Renal cortical epithelial cell (primary cell): Measurements from ENCODE around the gene FAM118A. TPM values are rescaled to one million over a fixed set of nuclear protein-coding genes. Genes with fewer than 3 reads are reported as not detected.

ENCODE experiments used
- DNase-seq: peaks from one replicate; pipeline ENCODE4 v3.0.0-alpha.2; 2011; ENCODE audit warnings: low read depth
- total RNA-seq: library from RNA; depleted of rRNA; stranded (reverse); fragments of >200 nt; gene quantifications from 2 replicates; pipeline ENCODE4 v1.2.3, GENCODE V29; 2014

FAM118A gene
- total RNA-seq, 1 donor from 2014 or later = 12.7 TPM

DNA sequence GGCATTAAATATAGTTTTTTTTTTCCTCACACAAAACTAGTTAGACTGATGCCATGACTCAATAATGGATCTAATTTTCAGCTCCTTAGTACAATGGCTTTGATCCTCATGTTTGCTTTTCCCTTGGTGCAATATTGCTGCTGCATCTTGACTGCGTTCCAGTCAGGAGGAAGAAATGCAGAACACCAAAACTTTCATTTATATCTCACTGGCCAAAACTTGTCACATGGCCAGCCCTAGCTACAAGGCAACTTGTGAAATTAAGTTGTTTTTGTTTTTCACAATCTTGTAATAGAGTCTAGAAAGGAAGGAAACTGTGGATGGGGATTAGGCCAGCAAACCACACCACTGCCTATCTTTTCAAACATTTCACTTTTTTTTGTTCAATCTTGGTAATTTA, 67.0 kb downstream of the FAM118A start:
- no peak for DNase-seq

DNA sequence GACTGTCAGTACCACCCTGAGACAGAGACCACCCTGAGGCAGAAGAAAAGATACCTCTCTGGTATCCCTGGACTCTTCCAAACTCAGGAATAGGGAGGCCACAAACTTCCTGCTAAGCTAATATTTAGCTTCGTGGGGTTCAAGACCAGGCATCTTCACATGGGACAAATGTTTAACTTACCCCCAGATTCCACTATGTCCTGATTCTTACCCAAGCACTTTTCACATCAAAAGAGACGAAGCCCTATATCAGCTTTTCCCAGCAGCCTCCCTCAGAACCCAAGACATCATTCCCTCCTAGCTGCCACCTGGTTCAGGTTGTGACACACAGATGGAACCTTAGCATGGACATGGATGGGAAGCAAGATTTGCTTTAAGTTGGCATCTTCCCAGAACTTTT, 71.6 kb downstream of the FAM118A start:
- no peak for DNase-seq

DNA sequence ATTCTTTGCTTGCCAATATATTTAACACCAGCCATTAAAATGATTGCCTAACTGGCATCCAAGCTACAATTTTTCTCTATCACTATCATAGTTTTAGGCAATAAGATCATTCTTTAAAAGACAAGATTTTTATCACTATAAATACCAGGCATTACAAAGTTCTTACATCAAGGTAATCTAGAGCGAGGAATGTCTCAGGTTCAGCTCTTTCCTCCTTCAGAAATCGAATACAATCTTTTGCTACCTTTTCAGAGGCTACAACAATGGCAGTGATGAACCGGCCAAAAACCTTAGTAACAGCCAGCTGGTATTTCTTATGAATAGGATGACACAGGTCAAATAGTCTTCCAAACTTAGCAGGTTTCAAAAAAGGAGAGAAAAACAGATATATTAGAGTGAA, 79.8 kb downstream of the FAM118A start:
- DNase-seq = no peak

Other genes starting within 250 kb of the FAM118A start
- 40.3 and 47.4 TPM in 2 replicates for gene NUP50, start 146.0 kb upstream of the FAM118A start, total RNA-seq
- gene KIAA0930, start 69.0 kb upstream of the FAM118A start, total RNA-seq = 40.5 and 55.4 TPM in 2 replicates
- gene UPK3A, start 25.0 kb upstream of the FAM118A start, total RNA-seq = not detected in 2 replicates
- not detected in 2 replicates for gene SMC1B, start 103.7 kb downstream of the FAM118A start, total RNA-seq
- gene RIBC2, start 103.8 kb downstream of the FAM118A start, total RNA-seq = 0.30 TPM in 1 of 2 replicates, not detected in the other
- gene FBLN1, start 192.9 kb downstream of the FAM118A start, total RNA-seq = 17.1 TPM in 1 of 2 replicates, not detected in the other